NCI-H2196 (cell line): Measurements from ENCODE around the gene MOB2.

Experiments
- DNase-seq: peaks from one replicate; lab custom pipeline; 2025; ENCODE audit not compliant: unreplicated experiment; lab: John Stamatoyannopoulos, UW

The MOB2 gene

GRCh38 chr11:1487851-1488574 is 1.4 kb upstream of the MOB2 start:
- no peak for DNase-seq

GRCh38 chr11:1487091-1487850 is 692 bp upstream of the MOB2 start:
- no peak for DNase-seq

DNA sequence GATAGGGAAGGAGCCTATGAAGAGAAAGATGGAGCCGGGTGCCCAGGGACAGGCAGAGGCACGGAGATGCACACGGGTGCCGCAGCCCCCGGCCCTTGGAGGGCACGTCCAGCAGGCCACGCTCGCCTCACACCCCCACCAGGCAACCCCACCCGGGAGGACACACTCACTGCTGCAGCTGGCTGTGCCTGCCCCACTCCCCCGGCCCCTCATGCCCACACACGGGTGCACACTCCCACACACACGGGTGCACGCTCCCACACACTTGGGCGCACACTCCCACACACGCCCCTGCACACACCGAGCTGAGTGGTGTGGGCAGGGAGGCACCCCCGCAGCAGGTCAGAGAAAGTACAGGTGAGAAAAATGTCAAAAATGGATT is 1.1 kb downstream of the MOB2 start:
- no peak for DNase-seq

GRCh38 chr11:1484695-1485503 is 1.7 kb downstream of the MOB2 start:
- no peak for DNase-seq

- DNase-seq: no peak
These were observed 2.4 kb downstream of the MOB2 start for GRCh38 chr11:1484061-1484671.

DNA sequence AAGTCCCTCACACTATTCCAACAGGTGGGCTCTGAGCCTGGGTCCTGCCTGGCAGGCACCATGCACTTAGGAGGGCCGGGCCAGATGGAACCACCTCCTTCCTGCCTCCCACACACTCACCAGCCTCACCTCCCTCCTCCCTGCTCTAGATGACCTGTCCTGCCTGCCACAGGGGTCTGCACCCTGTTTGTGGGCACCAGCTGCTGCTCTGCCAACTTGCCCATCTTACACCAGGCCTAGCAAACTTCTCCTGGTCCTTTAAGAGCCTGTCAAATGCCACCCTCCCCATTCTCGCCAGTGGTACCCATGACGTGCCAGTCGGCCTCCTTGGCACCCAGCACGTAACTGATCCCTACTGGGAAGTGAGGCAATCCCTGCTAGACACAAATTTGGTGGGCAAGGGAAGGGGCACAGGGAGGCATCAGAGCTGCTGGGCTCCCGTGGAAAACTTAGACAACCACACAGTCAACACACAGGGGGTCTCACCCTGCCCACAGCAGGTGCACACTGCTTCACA is 3.1 kb downstream of the MOB2 start:
- DNase-seq: no peak

GRCh38 chr11:1482581-1483444 is 3.8 kb downstream of the MOB2 start:
- DNase-seq: no peak

DNA sequence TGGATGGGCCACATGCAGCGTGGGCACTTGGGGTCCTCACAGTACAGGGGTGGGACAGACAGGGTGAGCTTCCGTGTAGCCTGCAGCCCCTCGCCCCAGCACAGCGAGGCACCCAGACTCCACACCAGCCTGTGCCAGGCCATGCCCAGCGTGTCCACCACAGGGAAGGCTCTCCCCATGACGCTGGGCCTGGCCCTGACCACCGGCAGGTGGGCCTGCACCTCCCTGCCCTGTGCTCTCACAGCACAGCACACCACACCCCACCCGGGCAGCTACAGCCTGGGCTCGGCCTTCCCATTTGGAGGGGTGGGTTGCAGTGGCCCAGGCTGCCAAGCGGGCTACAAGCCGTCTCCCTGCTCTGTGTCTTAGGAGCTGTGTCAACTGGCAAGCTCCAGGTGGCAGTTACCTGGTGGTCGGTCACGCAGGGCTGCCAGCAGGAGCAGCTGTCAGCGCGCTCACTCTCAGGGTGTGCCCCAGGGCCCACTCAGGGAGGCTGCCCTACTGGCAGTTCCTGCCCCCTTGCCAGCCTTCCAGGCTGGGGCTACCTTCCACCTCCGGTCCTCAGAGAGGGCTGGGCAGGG is 4.6 kb downstream of the MOB2 start:
- no peak for DNase-seq

DNA sequence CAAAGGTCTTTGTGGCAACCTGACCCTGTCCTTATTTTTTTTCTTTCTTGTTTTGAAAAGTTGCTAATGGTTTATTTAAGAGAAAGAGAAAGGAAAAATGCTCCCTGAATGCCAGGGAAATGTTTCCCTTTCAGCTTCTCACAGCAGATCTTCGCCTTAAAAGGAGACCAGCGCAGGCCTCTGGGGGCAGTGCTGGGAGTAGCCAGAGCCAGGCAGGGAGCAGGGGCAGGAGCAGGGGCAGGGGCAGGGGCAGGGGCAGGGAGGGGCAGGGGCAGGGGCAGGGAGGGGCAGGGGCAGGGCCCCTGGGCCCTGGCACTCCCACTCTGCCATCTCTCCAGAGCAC is 5.1 kb downstream of the MOB2 start:
- no peak for DNase-seq

GRCh38 chr11:1480555-1481482 is 5.8 kb downstream of the MOB2 start:
- DNase-seq: no peak

DNA sequence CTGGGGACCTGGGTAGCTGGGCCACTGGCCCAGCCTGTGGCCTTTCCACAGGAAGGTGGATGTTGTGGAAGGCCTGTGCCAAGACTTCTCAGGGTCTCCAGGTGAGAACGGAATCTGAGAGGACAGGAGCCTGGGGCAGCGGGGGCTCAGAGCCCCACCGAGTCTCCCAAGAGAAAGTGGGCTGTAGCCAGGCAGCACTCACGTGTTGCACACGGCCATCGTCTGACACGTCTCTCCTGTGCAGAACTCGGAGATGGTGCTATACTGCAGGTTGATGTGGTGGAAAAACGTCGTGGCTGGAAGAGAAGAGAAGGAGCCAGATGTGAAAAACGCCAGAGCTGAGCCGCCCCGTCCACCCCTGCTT is 6.4 kb downstream of the MOB2 start:
- DNase-seq: no peak

DNA sequence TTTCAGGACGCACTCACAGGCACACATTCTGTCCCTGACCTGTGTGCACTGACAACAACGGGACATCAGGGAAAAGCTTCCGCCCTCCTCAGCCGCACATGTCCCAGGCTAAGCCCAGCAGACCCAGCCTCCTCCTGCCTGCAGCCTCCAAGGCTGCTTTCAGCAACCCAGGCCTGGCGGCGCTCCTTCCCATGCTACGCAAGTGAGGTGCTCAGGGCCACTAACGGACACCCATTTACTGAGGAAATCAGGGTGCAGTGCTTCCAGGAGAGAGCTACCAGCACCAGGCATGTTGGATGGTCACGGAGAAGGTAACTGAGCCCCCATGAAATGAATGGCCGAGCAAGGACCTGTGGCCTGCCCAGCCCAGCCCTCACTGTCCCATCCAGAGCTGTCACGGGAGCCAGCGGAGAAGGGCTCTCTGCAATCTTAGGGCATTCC is 6.9 kb downstream of the MOB2 start:
- no peak for DNase-seq

DNA sequence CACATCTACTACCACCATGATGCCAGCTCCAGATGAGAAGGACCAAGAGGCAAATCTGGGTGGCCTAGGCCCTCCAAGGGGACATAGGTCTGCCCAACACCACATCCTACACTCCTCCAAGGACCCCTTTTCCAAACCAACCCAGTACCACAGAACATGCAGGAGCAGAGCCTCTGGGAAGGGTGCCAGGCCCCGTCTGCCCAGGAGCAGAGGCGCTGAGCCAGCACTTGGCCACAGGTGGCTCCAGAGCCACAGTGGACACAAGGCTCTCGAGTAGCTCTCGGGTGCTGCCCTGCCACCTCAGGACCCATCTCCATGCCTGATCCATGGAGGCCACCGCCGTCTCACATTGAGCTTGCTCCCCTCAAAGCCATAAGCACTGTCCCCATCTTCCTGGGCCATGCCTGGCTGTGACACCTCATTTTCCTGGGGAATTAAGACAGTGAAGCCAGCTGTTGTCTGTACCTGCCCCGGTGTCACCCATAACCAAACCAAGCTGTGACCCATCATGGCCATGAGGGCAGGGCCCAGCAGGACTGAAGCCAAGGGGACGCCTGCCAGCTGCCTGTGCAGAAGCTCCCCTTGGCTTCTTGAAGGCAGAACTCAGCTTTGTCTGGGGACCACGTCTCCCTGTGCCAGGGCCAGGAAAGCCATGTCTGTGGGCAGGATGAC is 7.4 kb downstream of the MOB2 start:
- DNase-seq: no peak

- no peak for DNase-seq
These were observed 8.0 kb downstream of the MOB2 start for GRCh38 chr11:1478544-1478943.

- no peak for DNase-seq
These were observed 8.6 kb downstream of the MOB2 start for GRCh38 chr11:1478011-1478410.

DNA sequence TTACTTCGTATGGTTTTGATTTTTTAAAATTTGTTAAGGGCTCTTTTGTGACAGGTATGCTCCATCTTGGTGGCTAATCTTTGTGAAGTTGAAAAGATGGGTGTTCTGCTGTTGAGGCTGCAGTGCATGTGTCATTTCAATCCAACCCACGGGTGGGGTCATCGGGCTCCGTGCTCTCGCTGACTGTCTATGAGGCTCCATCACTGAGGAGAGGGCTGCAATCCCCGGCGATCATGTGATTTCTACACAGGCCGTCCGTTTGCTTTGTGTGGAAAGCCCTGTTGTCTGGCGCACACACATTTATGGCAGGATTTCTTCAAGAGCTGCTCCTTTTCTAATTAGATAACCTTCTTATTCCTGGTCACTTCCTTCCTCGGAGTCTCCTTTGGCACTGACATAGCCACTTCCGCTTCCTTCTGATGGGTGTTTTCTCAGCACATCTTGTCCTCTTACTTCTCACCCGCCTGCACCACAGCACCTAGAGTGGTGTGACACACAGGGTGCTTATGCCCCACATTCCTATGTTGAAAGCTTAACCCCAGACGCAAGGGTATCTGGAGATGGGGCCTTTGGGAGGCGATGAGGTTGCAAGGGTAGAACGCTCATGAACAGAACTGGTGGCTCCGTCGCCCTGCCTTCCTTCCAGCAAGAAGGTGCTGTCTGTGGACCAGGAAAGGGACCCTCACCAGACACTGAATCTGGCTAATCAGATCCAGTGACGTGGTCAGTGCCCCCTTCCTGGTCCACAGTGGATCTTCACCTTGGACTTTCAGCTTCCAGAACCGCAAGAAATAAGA is 9.4 kb downstream of the MOB2 start:
- DNase-seq: no peak

- no peak for DNase-seq
These were observed 10.7 kb downstream of the MOB2 start for GRCh38 chr11:1475841-1476240.

- DNase-seq: no peak
These were observed 12.8 kb downstream of the MOB2 start for GRCh38 chr11:1473786-1474185.
